Common myeloid progenitor, CD34-positive (primary cell): Measurements from ENCODE around the gene ARHGAP12.

ENCODE experiments used
- CTCF ChIA-PET: fragments of 350-600 bp; sonication (Branson Sonifier 250); formaldehyde crosslinking; loops from one replicate; lab custom pipeline; 2021; ENCODE audit warnings: antibody characterized with exemption; lab: Charles Lee
- POLR2A ChIA-PET: fragments of 350-600 bp; sonication (Branson Sonifier 250); formaldehyde crosslinking; loops from one replicate; lab custom pipeline; 2021; ENCODE audit warnings: antibody characterized with exemption; lab: Charles Lee
- DNase-seq, 3 donors: peaks; one replicate each; pipeline versions ENCODE4 v3.0.0 to v3.0.0-alpha.2; 2013
- H3K27ac ChIP-seq, 2 experiments: 1 replicate in 1 of 2; 2 replicates in 1 of 2; pipeline ENCODE4 v1.7.0; 2013; ENCODE audit warnings: inconsistent platforms in 2 of 2, low read length in 2 of 2, mild to moderate bottlenecking in 2 of 2, low read depth in 1 of 2, moderate library complexity in 1 of 2; ENCODE audit not compliant: severe bottlenecking in 2 of 2, insufficient read depth in 1 of 2, poor library complexity in 1 of 2
- H3K27me3 ChIP-seq, 5 experiments: replicated peaks in 2 of 5; 1 replicate in 3 of 5; 2 replicates in 2 of 5; pipeline versions ENCODE4 v1.6.1 to v1.7.0; 2013; ENCODE audit warnings: low read length in 4 of 5, mild to moderate bottlenecking in 2 of 5, moderate library complexity in 2 of 5, inconsistent platforms in 1 of 5; ENCODE audit not compliant: insufficient read depth in 5 of 5, control insufficient read depth in 4 of 5
- H3K36me3 ChIP-seq, 4 experiments: 1 replicate in 2 of 4; 2 replicates in 2 of 4; pipeline versions ENCODE4 v1.6.1 to v1.7.0; 2013; ENCODE audit warnings: low read length in 3 of 4, control low read depth in 1 of 4, mild to moderate bottlenecking in 1 of 4; ENCODE audit not compliant: control insufficient read depth in 4 of 4, insufficient read depth in 4 of 4
- H3K4me1 ChIP-seq, 4 experiments: 1 replicate in 3 of 4; 2 replicates in 1 of 4; pipeline versions ENCODE4 v1.6.1 to v1.7.1; 2013; ENCODE audit warnings: low read length in 3 of 4, mild to moderate bottlenecking in 3 of 4, control low read depth in 1 of 4, inconsistent platforms in 1 of 4, moderate library complexity in 1 of 4; ENCODE audit not compliant: control insufficient read depth in 4 of 4, insufficient read depth in 4 of 4; ENCODE audit errors: control extremely low read depth in 1 of 4
- H3K4me3 ChIP-seq, 7 experiments: 1 replicate in 4 of 7; 2 replicates in 3 of 7; pipeline versions ENCODE4 v1.5.1 to v1.7.0; 2013; ENCODE audit warnings: mild to moderate bottlenecking in 7 of 7, low read length in 6 of 7, moderate library complexity in 6 of 7, inconsistent platforms in 2 of 7, low read depth in 2 of 7, control low read depth in 1 of 7; ENCODE audit not compliant: insufficient read depth in 4 of 7, control insufficient read depth in 1 of 7; ENCODE audit errors: extremely low read depth in 1 of 7
- H3K9me3 ChIP-seq, 5 experiments: 1 replicate in 4 of 5; 2 replicates in 1 of 5; pipeline versions ENCODE4 v1.6.1 to v1.7.1; 2013; ENCODE audit warnings: low read length in 4 of 5, mild to moderate bottlenecking in 2 of 5, inconsistent platforms in 1 of 5, low read depth in 1 of 5, moderate library complexity in 1 of 5; ENCODE audit not compliant: control insufficient read depth in 4 of 5, insufficient read depth in 2 of 5; ENCODE audit errors: control extremely low read depth in 1 of 5
- WGBS: methylation state at CpG from one replicate; pipeline ENCODE4 v1.1.5; 2013; ENCODE audit not compliant: insufficient coverage; 5-methylcytosine and 5-hydroxymethylcytosine counted together

Gene ARHGAP12

DNA sequence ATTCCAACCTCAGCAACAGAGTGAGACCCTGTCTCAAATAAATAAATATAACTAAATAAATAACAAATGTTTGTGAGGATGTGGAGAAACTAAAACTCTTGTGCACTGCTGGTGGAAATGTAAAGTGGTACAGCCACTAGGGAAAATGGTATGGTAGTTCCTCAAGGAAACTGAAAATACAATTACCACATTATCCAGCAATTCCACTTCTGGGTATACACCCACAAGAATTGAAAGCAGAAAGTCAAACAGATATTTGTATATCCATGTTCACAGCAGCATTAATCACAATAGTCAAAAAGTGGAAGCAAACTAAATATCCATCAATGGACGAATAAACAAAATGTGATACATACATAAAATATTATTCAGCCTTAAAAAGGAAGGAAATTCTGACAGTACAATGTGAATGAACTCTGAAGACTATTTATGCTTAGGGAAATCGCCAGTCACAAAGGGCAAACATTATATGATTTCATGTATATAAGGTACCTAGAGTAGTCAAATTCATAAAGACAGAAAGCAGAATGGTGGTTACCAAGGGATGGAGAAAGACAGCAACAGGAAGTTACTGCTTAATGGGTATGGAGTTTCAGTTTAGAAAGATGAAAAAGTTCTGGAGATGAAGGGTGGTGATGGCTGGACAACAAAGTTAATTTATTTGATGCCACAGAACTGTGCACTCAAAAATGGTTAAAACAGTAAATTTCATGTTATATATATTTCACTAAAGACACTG, 9.8 kb downstream of the ARHGAP12 start:
- peaks cover 0 to 4% (median 1%) of the 10 kb centered on the region in 4 experiments for H3K4me1 ChIP-seq
- no peak overlapping the region for H3K27ac ChIP-seq
- H3K27me3 ChIP-seq, result no peaks in the 10 kb centered on the region
- ChIA-PET CTCF (interaction anchor here (0.9 kb wide), 1 partner anchor 37 kb away, joined by 5 read pairs; no protein-coding TSS in a partner anchor), POLR2A (no interaction called here)
- peaks cover 0 to 2% (median 0%) of the 10 kb centered on the region in 4 experiments for H3K36me3 ChIP-seq
- peaks cover 0 to 3% (median 0%) of the 10 kb centered on the region in 5 experiments for H3K9me3 ChIP-seq
- no peak overlapping the region for H3K4me3 ChIP-seq
- no CpG with 5 or more reads among the region's 2 CpGs for WGBS
- DNase-seq, result no peak

GRCh38 chr10:31914370-31914769, 14.3 kb downstream of the ARHGAP12 start:
- Histone ChIP-seq H3K27ac (no peak overlapping the region), H3K9me3 (no peaks in the 10 kb centered on the region), H3K27me3 (no peaks in the 10 kb centered on the region), H3K4me3 (no peak overlapping the region), H3K36me3 (peaks cover 0 to 2% (median 0%) of the 10 kb centered on the region in 4 experiments), H3K4me1 (peaks cover 0 to 9% (median 3%) of the 10 kb centered on the region in 4 experiments)
- no CpG with 5 or more reads among the region's 2 CpGs for WGBS
- peak in 2 of 3 donors; percentile 20 to 37 for DNase-seq
- ChIA-PET CTCF (interaction anchor here (1.1 to 1.4 kb wide), 2 partner anchors 17 to 91 kb away, joined by 3 read pairs; no protein-coding TSS in a partner anchor), POLR2A (interaction anchor here (0.7 kb wide), 1 partner anchor 42 kb away, joined by 3 read pairs; no protein-coding TSS in a partner anchor)

GRCh38 chr10:31912898-31913850, 15.5 kb downstream of the ARHGAP12 start:
- H3K36me3 ChIP-seq, result peaks cover 0 to 3% (median 0%) of the 10 kb centered on the region in 4 experiments
- H3K27me3 ChIP-seq, result no peaks in the 10 kb centered on the region
- no peak overlapping the region for H3K4me3 ChIP-seq
- CTCF ChIA-PET, result interaction anchor here (1.4 kb wide), 1 partner anchor 92 kb away, joined by 3 read pairs; no protein-coding TSS in a partner anchor
- POLR2A ChIA-PET, result interaction anchor here (0.7 kb wide), 1 partner anchor 41 kb away, joined by 3 read pairs; no protein-coding TSS in a partner anchor
- DNase-seq, result no peak
- no peak overlapping the region for H3K27ac ChIP-seq
- no peaks in the 10 kb centered on the region for H3K9me3 ChIP-seq
- WGBS, result 90% methylated on average over 9 of the region's 10 CpGs
- peaks cover 0 to 9% (median 3%) of the 10 kb centered on the region in 4 experiments for H3K4me1 ChIP-seq

DNA sequence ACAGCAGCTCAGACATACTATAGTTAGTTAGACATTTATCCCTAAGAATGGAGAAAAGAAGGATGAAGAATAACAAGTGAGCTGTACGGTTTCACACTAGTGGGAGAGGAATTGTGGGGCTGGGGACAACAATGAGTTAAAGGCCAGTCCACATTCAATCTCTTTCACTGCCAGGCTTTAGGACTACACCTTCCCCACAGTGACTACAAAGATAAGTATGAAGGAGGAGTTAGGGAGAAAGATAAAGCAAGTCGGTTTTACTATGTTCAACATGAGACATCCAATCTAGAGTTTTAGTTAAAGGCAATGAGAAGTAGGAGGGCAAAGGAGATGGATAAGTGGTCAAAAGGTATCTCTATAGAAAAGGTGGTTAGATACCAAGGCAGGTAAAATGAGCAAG, 16.3 kb downstream of the ARHGAP12 start:
- Histone ChIP-seq H3K27me3 (no peaks in the 10 kb centered on the region), H3K27ac (no peak overlapping the region), H3K9me3 (no peaks in the 10 kb centered on the region), H3K36me3 (peaks cover 0 to 3% (median 0%) of the 10 kb centered on the region in 4 experiments), H3K4me3 (no peak overlapping the region), H3K4me1 (peaks cover 0 to 9% (median 3%) of the 10 kb centered on the region in 4 experiments)
- POLR2A ChIA-PET, result no interaction called here
- CTCF ChIA-PET, result interaction anchor here (1.0 kb wide), 1 partner anchor 50 kb away, joined by 3 read pairs; no protein-coding TSS in a partner anchor
- 91% methylated on average over 1 of the region's 2 CpGs for WGBS
- DNase-seq, result no peak

- WGBS, result no CpG with 5 or more reads among the region's 3 CpGs
- H3K4me3 ChIP-seq, result no peak overlapping the region
- ChIA-PET POLR2A (no interaction called here), CTCF (no interaction called here)
- peaks cover 0 to 4% (median 0%) of the 10 kb centered on the region in 4 experiments for H3K36me3 ChIP-seq
- no peak for DNase-seq
- no peak overlapping the region for H3K27ac ChIP-seq
- no peaks in the 10 kb centered on the region for H3K27me3 ChIP-seq
- peaks cover 0 to 9% (median 3%) of the 10 kb centered on the region in 4 experiments for H3K4me1 ChIP-seq
- no peaks in the 10 kb centered on the region for H3K9me3 ChIP-seq
Observed at GRCh38 chr10:31910016-31910415, 18.6 kb downstream of the ARHGAP12 start.

DNA sequence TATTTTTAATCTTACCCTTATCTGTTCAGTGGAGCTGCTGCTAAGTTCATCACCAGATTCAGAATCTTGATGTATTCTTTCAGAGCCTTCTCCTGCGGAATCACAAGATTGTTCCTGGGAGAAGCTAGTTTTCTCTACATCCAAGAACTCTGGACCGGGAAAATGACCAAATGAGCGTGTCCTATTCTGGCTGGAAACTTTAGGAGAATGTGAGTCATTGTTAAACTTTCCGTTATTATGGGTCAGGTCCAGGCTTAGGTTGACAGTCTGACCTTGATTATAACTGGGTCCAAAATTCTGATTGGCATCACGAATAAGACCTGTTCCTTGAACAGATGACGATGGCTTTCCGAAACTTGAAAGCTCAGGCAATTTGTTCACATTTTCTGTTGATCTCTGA, 20.5 kb downstream of the ARHGAP12 start:
- CTCF ChIA-PET, result interaction anchor here (0.7 kb wide), 1 partner anchor 11 kb away, joined by 3 read pairs; no protein-coding TSS in a partner anchor

More for the DNA sequence above, 20.5 kb downstream of the ARHGAP12 start:
- Histone ChIP-seq H3K27ac (no peak overlapping the region), H3K27me3 (no peaks in the 10 kb centered on the region), H3K4me1 (peaks cover 0 to 2% (median 0%) of the 10 kb centered on the region in 4 experiments), H3K4me3 (no peak overlapping the region), H3K9me3 (no peaks in the 10 kb centered on the region), H3K36me3 (peaks cover 0 to 4% (median 0%) of the 10 kb centered on the region in 4 experiments)
- POLR2A ChIA-PET, result no interaction called here
- WGBS, result 100% methylated on average over 7 of the region's 7 CpGs
- no peak for DNase-seq
